IMR-90 (cell line): ENCODE results near the gene ENOX1. TPM values are rescaled to one million over a fixed set of nuclear protein-coding genes. Genes with fewer than 3 reads are reported as not detected.

Experiments
- ATAC-seq: fragments of 200-7000 bp; cut with Tn5 transposase; 2 replicates; pipeline ENCODE4 v1.9.1; 2020; ENCODE audit warnings: low read depth, mild to moderate bottlenecking, moderate library complexity
- BruUV-seq: library from RNA; stranded (reverse); fragments of 400-500 nt; replicated peaks from 2 replicates; lab custom pipeline; 2021; lab: Mats Ljungman, UMichigan
- CTCF ChIA-PET: fragments of 300-600 bp; formaldehyde crosslinking; extraction: SDS; loops from one replicate; lab custom pipeline; 2021; ENCODE audit warnings: antibody characterized with exemption; lab: Yijun Ruan, JAX
- POLR2A ChIA-PET: fragments of 300-600 bp; sonication (Branson Sonifier 250); formaldehyde crosslinking; loops from one replicate; lab custom pipeline; 2022; ENCODE audit warnings: antibody characterized with exemption; ENCODE audit not compliant: unreplicated experiment; lab: Charles Lee
- DNase-seq: peaks from one replicate; pipeline ENCODE4 v3.0.0; 2013
- H2AFZ ChIP-seq: replicated peaks from 2 replicates; pipeline ENCODE3; 2013; ENCODE audit warnings: low read length, mild to moderate bottlenecking; ENCODE audit not compliant: poor library complexity
- H2AK5ac ChIP-seq: 2 replicates; pipeline ENCODE4 v1.6.1; 2013; ENCODE audit warnings: low read depth, low read length, inconsistent platforms
- H2AK9ac ChIP-seq: replicated peaks from 2 replicates; pipeline ENCODE3; 2013; ENCODE audit warnings: mild to moderate bottlenecking, low read depth, low read length, moderate library complexity; ENCODE audit not compliant: poor library complexity
- H2BK120ac ChIP-seq: 2 replicates; pipeline ENCODE4 v1.6.1; 2013; ENCODE audit warnings: low read depth, low read length, inconsistent platforms
- H2BK15ac ChIP-seq: 3 replicates; pipeline ENCODE4 v1.6.1; 2013; ENCODE audit warnings: low read depth, low read length, inconsistent platforms
- H2BK20ac ChIP-seq: 2 replicates; pipeline ENCODE4 v1.6.1; 2013; ENCODE audit warnings: low read depth, mild to moderate bottlenecking, inconsistent platforms, low read length, moderate library complexity
- H2BK5ac ChIP-seq: 2 replicates; pipeline ENCODE4 v1.6.1; 2013; ENCODE audit warnings: mild to moderate bottlenecking, low read depth, low read length, inconsistent platforms; ENCODE audit not compliant: poor library complexity, severe bottlenecking
- H3K14ac ChIP-seq: replicated peaks from 2 replicates; pipeline ENCODE4 v1.6.1; 2013; ENCODE audit warnings: low read depth, low read length, inconsistent platforms
- H3K18ac ChIP-seq: 2 replicates; pipeline ENCODE4 v1.6.1; 2013; ENCODE audit warnings: low read depth, low read length, control low read depth
- H3K23ac ChIP-seq: 2 replicates; pipeline ENCODE4 v1.6.1; 2013; ENCODE audit warnings: low read depth, low read length, inconsistent platforms
- H3K27ac ChIP-seq: 2 replicates; pipeline ENCODE4 v1.5.1; 2013; ENCODE audit warnings: mild to moderate bottlenecking, control low read depth, low read length; ENCODE audit not compliant: insufficient read depth
- H3K27me3 ChIP-seq: 2 replicates; pipeline ENCODE4 v1.6.1; 2013; ENCODE audit warnings: low read length; ENCODE audit not compliant: control insufficient read depth, insufficient read depth
- H3K36me3 ChIP-seq: 2 replicates; pipeline ENCODE4 v1.6.1; 2013; ENCODE audit warnings: low read length, mixed read lengths; ENCODE audit not compliant: control insufficient read depth, insufficient read depth
- H3K4ac ChIP-seq: 2 replicates; pipeline ENCODE4 v1.6.1; 2013; ENCODE audit warnings: low read depth, low read length, inconsistent platforms
- H3K4me1 ChIP-seq: 2 replicates; pipeline ENCODE4 v1.6.1; 2013; ENCODE audit warnings: low read length, mixed read lengths; ENCODE audit not compliant: control insufficient read depth, insufficient read depth
- H3K4me2 ChIP-seq: 2 replicates; pipeline ENCODE4 v1.6.1; 2013; ENCODE audit warnings: low read depth, mild to moderate bottlenecking, control low read depth, low read length, moderate library complexity
- H3K4me3 ChIP-seq: 2 replicates; pipeline ENCODE4 v1.5.1; 2013; ENCODE audit warnings: low read depth, mild to moderate bottlenecking, control low read depth, low read length, moderate library complexity; ENCODE audit not compliant: insufficient read depth
- H3K56ac ChIP-seq: 2 replicates; pipeline ENCODE4 v1.6.1; 2013; ENCODE audit warnings: low read length, inconsistent platforms; ENCODE audit not compliant: insufficient read depth; ENCODE audit errors: extremely low read depth
- H3K79me1 ChIP-seq, 2 experiments: 2 replicates each; pipeline ENCODE4 v1.6.1; 2013; ENCODE audit warnings: low read length in 2 of 2, inconsistent platforms in 1 of 2, low read depth in 1 of 2
- H3K9ac ChIP-seq: 2 replicates; pipeline ENCODE4 v1.6.1; 2013; ENCODE audit warnings: low read depth, low read length, control low read depth
- H3K9me1 ChIP-seq: 2 replicates; pipeline ENCODE4 v1.6.1; 2013; ENCODE audit warnings: low read length, inconsistent platforms; ENCODE audit not compliant: insufficient read depth
- H3K9me3 ChIP-seq: 2 replicates; pipeline ENCODE4 v1.6.1; 2013; ENCODE audit warnings: low read length; ENCODE audit not compliant: control insufficient read depth, insufficient read depth
- H4K20me1 ChIP-seq: 2 replicates; pipeline ENCODE4 v1.6.1; 2013; ENCODE audit warnings: low read length, inconsistent platforms; ENCODE audit not compliant: insufficient read depth
- H4K5ac ChIP-seq: 2 replicates; pipeline ENCODE4 v1.6.1; 2013; ENCODE audit warnings: mild to moderate bottlenecking, low read depth, low read length, control low read depth
- H4K8ac ChIP-seq, 2 experiments: 2 replicates each; pipeline ENCODE4 v1.6.1; 2013; ENCODE audit warnings: low read depth in 2 of 2, low read length in 2 of 2, control low read depth in 1 of 2, inconsistent platforms in 1 of 2
- H4K91ac ChIP-seq: 2 replicates; pipeline ENCODE4 v1.6.1; 2013; ENCODE audit warnings: low read depth, low read length, inconsistent platforms; ENCODE audit not compliant: insufficient read depth
- BHLHE40 ChIP-seq: fragments of 150-350 bp; IDR thresholded peaks from 2 replicates; pipeline ENCODE4 v1.6.1; 2016; ENCODE audit warnings: mild to moderate bottlenecking, low read depth, low read length
- CHD1 ChIP-seq: IDR thresholded peaks from 2 replicates; pipeline ENCODE4 v1.6.1; 2012; ENCODE audit warnings: low read depth, low read length, improper control_type of control experiment
- FOS ChIP-seq: fragments of 150-350 bp; IDR thresholded peaks from 2 replicates; pipeline ENCODE4 v1.6.1; 2016; ENCODE audit warnings: low read depth, low read length
- MAZ ChIP-seq: IDR thresholded peaks from 2 replicates; pipeline ENCODE4 v1.6.1; 2012; ENCODE audit warnings: low read depth, mild to moderate bottlenecking, low read length, improper control_type of control experiment, moderate library complexity, borderline replicate concordance
- RCOR1 ChIP-seq: IDR thresholded peaks from 2 replicates; pipeline ENCODE4 v1.6.1; 2012; ENCODE audit warnings: mild to moderate bottlenecking, low read length, improper control_type of control experiment; ENCODE audit not compliant: insufficient replicate concordance
- WGBS, 2 experiments: methylation state at CpG; one replicate each; pipeline versions ENCODE4 v1.1.5 to v1.1.7; 2013; ENCODE audit warnings: missing lambda C conversion rate in 2 of 2; ENCODE audit not compliant: insufficient read length in 1 of 2; ENCODE audit errors: extremely low coverage in 2 of 2; 5-methylcytosine and 5-hydroxymethylcytosine counted together
- dilution Hi-C: fragments of 300-500 bp; cut with HindIII; formaldehyde crosslinking; loops from one replicate; pipeline ENCODE4 v1.14.3; 2018; ENCODE audit warnings: low sequenced_read_pairs; ENCODE audit not compliant: unreplicated experiment
- in situ Hi-C: fragments of 300-500 bp; cut with MboI; formaldehyde crosslinking; loops from 3 replicates; pipeline ENCODE4 v1.14.3; 2019; ENCODE audit warnings: low sequenced_read_pairs, inconsistent platforms, mixed read lengths
- intact Hi-C: fragments of 100-400 bp; cut with micrococcal nuclease; formaldehyde crosslinking; loops from 2 replicates; pipeline ENCODE4 v1.10.0; 2022
- polyA plus RNA-seq, 3 experiments: library from polyadenylated mRNA; depleted of rRNA; stranded (reverse); fragments of >200 nt; gene quantifications; 2 replicates each; pipeline ENCODE4 v1.2.3, GENCODE V29; 2012; ENCODE audit warnings: low replicate concordance in 1 of 3
- total RNA-seq: library from RNA; depleted of rRNA; stranded (reverse); fragments of >200 nt; gene quantifications from 2 replicates; pipeline ENCODE4 v1.2.3, GENCODE V29; 2012
- TF ChIP-seq, protein P1 (sequence below): conservative IDR thresholded peaks from 2 replicates; pipeline ENCODE4 v1.5.1; 2012; ENCODE audit warnings: mild to moderate bottlenecking, low read depth, low read length, improper control_type of control experiment
- TF ChIP-seq, protein P2 (sequence below): fragments of 150-350 bp; IDR thresholded peaks from 2 replicates; pipeline ENCODE4 v1.6.1; 2017; ENCODE audit warnings: mild to moderate bottlenecking, antibody characterized with exemption, low read length, low read depth
- TF ChIP-seq, protein P3 (sequence below): fragments of 150-350 bp; IDR thresholded peaks from 2 replicates; pipeline ENCODE4 v1.6.1; 2016; ENCODE audit warnings: low read depth, mild to moderate bottlenecking, low read length, moderate library complexity, borderline replicate concordance

The ENOX1 gene
- total and polyA plus RNA-seq, 2 of the 4 experiments (the other 2 are of a cell fraction): 0.99 to 1.3 TPM

DNA sequence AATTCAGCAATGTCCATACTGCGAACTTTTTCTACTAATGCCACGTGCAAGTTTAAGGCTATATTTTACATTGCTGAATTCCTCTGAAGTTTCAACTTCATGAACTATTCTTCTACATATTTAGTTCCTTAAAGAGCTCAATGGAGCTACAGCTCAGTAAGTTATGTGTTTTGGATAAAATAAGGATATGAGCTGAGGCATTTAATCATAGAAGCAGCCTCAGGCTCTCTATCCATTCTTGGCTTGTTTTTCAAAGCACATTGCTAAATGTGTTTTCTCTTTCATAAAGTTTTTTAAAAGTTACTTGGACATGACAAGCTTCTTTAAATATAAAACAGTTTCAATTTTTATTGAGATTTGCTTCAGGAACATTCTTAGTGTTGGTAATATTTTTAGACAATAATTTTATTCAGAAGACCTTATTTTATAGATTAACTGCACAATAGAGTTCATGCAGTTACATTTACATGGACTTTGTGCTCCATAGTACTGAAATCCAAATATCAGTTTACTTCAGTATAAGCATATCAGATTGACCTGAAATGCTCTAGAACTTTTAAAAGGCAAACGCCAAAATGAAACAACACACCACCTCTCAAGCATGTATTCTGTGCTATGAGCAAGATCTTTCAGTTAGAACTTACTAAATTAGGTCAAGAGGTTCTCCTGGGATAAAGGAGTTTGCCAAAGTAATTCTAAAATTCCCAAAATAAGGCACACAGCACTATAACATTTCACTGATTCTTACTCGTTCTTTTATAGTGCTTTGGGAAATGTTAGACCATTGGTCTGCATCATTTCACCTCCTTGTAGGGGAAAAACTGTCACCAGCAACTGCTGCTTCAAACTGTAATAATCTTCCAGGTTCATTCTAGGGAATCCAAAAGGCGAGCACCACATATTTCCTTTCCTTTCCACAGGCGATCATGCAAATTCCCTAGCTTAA lies 275.5 kb downstream of the ENOX1 start:
- H2BK15ac ChIP-seq: no peak overlapping the region
- H3K9me3 ChIP-seq: no peaks in the 10 kb centered on the region
- ChIA-PET CTCF (no interaction called here), POLR2A (no interaction called here)
- no peak overlapping the region for H2BK20ac ChIP-seq
- no peaks in the 10 kb centered on the region for H3K79me1 ChIP-seq
- H3K18ac ChIP-seq: no peak overlapping the region
- no peak overlapping the region for H2AK5ac ChIP-seq
- H3K56ac ChIP-seq: no peak overlapping the region
- TF ChIP-seq, protein P1, sequence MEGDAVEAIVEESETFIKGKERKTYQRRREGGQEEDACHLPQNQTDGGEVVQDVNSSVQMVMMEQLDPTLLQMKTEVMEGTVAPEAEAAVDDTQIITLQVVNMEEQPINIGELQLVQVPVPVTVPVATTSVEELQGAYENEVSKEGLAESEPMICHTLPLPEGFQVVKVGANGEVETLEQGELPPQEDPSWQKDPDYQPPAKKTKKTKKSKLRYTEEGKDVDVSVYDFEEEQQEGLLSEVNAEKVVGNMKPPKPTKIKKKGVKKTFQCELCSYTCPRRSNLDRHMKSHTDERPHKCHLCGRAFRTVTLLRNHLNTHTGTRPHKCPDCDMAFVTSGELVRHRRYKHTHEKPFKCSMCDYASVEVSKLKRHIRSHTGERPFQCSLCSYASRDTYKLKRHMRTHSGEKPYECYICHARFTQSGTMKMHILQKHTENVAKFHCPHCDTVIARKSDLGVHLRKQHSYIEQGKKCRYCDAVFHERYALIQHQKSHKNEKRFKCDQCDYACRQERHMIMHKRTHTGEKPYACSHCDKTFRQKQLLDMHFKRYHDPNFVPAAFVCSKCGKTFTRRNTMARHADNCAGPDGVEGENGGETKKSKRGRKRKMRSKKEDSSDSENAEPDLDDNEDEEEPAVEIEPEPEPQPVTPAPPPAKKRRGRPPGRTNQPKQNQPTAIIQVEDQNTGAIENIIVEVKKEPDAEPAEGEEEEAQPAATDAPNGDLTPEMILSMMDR: no peak
- TF ChIP-seq BHLHE40: no peak
- TF ChIP-seq, protein P2, sequence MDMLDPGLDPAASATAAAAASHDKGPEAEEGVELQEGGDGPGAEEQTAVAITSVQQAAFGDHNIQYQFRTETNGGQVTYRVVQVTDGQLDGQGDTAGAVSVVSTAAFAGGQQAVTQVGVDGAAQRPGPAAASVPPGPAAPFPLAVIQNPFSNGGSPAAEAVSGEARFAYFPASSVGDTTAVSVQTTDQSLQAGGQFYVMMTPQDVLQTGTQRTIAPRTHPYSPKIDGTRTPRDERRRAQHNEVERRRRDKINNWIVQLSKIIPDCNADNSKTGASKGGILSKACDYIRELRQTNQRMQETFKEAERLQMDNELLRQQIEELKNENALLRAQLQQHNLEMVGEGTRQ: no peak
- no peak for TF ChIP-seq CHD1
- no peak for TF ChIP-seq FOS
- TF ChIP-seq, protein P3, sequence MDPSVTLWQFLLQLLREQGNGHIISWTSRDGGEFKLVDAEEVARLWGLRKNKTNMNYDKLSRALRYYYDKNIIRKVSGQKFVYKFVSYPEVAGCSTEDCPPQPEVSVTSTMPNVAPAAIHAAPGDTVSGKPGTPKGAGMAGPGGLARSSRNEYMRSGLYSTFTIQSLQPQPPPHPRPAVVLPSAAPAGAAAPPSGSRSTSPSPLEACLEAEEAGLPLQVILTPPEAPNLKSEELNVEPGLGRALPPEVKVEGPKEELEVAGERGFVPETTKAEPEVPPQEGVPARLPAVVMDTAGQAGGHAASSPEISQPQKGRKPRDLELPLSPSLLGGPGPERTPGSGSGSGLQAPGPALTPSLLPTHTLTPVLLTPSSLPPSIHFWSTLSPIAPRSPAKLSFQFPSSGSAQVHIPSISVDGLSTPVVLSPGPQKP: no peak
- TF ChIP-seq RCOR1: no peak
- TF ChIP-seq MAZ: no peak
- WGBS, 2 experiments: no CpG with 5 or more reads among the region's 6 CpGs
- no peak overlapping the region for H3K9ac ChIP-seq
- BruUV-seq: no TSS peak
- H2BK120ac ChIP-seq: no peak overlapping the region
- in situ Hi-C loops: no loop called here
- H4K8ac ChIP-seq: no peak overlapping the region
- dilution Hi-C loops: no loop called here
- no peaks in the 10 kb centered on the region for H3K27me3 ChIP-seq
- H2BK5ac ChIP-seq: no peak overlapping the region
- no peak overlapping the region for H4K91ac ChIP-seq
- no peak overlapping the region for H3K4me3 ChIP-seq
- H4K5ac ChIP-seq: no peak overlapping the region
- no peak overlapping the region for H3K4me2 ChIP-seq
- no peaks in the 10 kb centered on the region for H3K36me3 ChIP-seq
- intact Hi-C loops: no loop called here
- H2AK9ac ChIP-seq: no peak overlapping the region
- ATAC-seq (no peak), DNase-seq (no peak)
- H3K27ac ChIP-seq: no peak overlapping the region
- H3K4ac ChIP-seq: no peak overlapping the region
- H4K20me1 ChIP-seq: no peaks in the 10 kb centered on the region
- H3K14ac ChIP-seq: no peak overlapping the region
- H3K23ac ChIP-seq: no peak overlapping the region
- no peak overlapping the region for H2AFZ ChIP-seq
- peaks cover 4% of the 10 kb centered on the region; the same call in 1 of the 2 replicates for H3K4me1 ChIP-seq
- peaks cover 5% of the 10 kb centered on the region for H3K9me1 ChIP-seq
